ENCODE data around the gene PTPN4.

The PTPN4 gene

GRCh38 chr2:119731983-119732382, 27.7 kb upstream of the PTPN4 start:
- DNase-seq (ENCODE audit: low read depth in 2 of 2): no peak

DNA sequence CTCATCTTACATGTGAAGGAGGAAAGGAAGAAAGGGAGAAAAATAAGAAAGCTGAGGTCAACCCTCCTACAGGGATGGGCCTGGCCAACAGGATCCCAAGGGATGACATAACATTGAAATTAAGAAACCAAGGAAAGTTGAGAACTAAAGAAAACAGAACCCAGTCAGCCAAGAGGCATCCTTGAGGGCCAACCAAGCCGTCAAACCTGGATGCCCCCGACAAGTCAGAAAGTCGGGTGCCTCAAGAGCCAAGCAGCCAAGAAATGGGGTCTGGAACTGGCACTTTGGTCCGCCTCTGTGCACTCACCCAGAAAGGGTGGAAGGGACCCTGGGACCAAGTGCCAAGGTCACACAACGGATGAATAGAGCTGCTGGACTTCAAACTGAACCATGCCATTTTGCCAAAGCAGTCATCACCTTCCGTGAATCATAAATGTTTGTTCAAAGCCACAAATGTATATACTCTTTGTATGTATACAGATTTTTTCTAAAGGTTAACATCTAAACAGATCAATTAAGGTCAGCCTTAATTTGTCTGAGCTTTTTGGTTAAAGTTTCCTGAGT, 27.0 kb upstream of the PTPN4 start:
- no peak for DNase-seq (ENCODE audit: low read depth in 2 of 2)

GRCh38 chr2:119734047-119734446, 25.7 kb upstream of the PTPN4 start:
- DNase-seq (ENCODE audit: low read depth in 2 of 2): no peak

DNA sequence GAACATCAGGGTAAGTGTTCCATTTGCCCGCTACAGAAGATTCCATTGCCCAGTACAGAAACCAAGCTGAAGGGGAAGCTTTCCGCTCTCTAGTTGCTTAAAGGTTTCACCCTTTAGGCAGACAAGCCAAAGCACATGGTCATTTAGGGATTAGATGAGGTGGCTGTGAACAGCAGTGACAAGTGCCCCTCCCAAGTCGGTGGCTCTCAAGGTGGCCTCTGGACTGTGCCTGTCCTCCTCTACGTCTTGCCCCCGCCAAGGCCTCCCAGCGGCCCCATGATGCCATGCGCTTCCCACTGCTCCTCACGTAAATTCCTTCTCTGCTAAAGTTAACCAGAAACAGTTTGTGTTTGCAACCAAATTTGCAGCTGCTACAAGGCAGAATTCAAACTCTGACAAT, 24.2 kb upstream of the PTPN4 start:
- no peak for DNase-seq (ENCODE audit: low read depth in 2 of 2)

DNA sequence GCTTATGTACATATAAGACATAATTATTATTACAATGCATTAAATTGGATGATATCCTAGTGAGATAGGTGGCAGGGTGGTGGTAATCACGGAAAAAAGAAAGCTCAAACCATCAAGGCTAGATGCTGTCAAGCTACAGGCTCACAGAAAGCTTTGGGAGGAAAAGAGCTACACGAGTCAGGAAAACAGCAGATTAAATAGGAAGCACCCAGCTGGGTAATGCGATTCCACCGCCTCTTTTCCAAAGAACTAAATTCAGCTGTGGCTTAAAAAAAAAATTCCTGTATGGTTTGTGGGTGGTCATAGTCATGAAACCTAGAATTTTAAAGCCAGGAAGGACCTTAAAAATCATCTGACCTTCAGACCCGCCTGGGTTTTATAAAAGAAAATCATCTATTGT, 23.7 kb upstream of the PTPN4 start:
- no peak for DNase-seq (ENCODE audit: low read depth in 2 of 2)

DNA sequence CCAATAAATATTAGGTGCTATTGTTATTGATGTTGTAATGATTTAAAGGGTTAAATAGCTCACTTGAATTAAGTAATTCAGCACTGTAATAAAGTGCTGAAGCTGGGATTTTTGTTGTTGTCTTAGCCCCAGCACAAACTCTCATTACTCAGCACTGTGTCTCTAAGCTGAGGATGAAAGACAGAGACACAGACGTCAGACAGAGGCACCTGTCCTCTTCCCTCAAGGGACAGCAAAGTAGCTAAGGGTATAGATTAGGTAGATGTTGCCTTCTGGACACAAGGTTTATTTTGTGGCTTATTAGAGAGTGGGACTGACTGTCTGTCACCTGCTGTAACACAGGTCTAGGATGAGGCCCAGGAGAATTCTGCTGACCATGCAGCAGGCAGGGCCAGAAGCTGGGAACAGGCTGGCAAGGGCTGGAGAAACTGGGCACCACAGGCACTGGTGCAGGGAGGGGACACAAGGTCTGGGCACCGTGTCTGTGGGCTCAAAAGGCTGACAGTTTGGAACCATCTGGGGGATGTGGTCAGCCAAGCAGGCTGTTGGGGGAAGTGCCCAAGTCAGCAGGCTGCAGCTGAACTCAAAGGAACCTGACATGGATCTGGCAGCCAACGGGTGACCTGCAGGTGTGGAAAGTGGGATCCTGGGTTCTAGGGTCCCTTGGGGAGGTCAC, 20.0 kb upstream of the PTPN4 start:
- no peak for DNase-seq (ENCODE audit: low read depth in 2 of 2)

DNA sequence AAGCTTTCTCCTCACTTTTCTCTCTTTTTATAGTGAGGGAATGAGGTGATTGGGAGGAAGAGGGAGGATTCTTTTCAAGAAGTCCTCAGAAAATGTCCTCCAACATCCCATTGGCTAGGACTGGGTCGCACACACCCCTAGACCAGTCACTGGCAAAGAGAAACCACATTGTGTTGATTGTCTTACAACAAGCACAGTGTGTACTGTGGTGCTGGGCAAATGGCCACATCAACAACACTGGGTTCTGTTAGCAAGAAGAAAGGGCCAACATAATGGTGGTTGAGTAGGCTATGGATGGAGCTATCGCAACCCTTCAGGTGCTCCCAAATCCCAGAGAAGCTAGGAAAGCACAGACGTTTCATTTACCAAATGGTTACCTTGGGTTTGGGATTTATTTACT, 18.7 kb upstream of the PTPN4 start:
- DNase-seq (ENCODE audit: low read depth in 2 of 2): no peak

- no peak for DNase-seq (ENCODE audit: low read depth in 2 of 2)
Measured at GRCh38 chr2:119741868-119742267, 17.9 kb upstream of the PTPN4 start.

DNA sequence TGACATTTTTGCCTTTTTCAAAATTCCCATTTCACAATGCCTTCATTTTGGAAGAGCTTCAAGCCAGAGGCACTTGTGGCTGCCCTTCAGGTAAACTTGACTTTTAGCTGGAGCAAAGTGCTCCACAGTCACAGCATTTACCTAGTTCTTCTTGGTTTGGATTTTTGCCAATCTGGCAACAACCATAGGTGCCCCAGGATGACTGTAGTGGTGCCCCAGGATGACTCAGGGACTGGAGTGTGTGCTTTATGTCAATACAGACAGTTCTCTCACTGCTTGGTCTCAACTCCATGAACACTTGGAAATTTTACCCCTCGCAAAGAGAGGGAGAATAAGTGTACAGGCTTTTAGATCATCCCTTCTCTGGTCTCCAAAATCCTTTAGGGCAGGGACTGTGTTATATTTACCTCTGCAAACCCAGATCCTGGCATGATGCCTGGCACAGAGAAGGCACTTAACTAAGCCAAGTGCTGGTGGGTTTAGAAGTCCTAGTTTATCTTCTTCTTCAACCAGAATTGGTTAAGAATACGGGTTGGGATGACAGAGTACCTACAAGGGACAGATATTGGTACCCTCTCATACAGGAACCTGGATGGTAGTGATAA, 15.3 kb upstream of the PTPN4 start:
- DNase-seq (ENCODE audit: low read depth in 2 of 2): no peak

- no peak for DNase-seq (ENCODE audit: low read depth in 2 of 2)
Measured at GRCh38 chr2:119745566-119745965, 14.2 kb upstream of the PTPN4 start.

- no peak for DNase-seq (ENCODE audit: low read depth in 2 of 2)
Measured at GRCh38 chr2:119746836-119747686, 12.7 kb upstream of the PTPN4 start.

DNA sequence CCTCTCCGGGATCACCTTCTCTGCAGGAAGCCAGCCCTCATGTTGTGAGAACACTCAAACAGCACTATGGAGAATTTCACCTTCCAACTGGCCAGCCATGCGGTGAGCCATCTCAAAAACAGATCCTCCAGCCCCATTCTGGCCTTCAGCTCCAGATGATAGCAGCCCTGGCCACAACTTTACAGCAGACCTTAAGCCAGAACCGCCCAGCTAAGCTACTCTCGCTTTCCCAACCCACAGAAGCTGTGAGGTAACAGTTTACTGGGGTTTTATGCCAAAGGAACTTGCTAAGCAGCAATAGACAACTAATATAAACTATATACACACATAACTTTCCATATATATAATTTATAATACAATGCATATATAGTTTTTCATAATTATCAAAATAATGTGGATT, 11.6 kb upstream of the PTPN4 start:
- DNase-seq (ENCODE audit: low read depth in 2 of 2): no peak

GRCh38 chr2:119749477-119750012, 10.2 kb upstream of the PTPN4 start:
- DNase-seq (ENCODE audit: low read depth in 2 of 2): no peak

- no peak for DNase-seq (ENCODE audit: low read depth in 2 of 2)
Measured at GRCh38 chr2:119751706-119752105, 8.0 kb upstream of the PTPN4 start.

DNA sequence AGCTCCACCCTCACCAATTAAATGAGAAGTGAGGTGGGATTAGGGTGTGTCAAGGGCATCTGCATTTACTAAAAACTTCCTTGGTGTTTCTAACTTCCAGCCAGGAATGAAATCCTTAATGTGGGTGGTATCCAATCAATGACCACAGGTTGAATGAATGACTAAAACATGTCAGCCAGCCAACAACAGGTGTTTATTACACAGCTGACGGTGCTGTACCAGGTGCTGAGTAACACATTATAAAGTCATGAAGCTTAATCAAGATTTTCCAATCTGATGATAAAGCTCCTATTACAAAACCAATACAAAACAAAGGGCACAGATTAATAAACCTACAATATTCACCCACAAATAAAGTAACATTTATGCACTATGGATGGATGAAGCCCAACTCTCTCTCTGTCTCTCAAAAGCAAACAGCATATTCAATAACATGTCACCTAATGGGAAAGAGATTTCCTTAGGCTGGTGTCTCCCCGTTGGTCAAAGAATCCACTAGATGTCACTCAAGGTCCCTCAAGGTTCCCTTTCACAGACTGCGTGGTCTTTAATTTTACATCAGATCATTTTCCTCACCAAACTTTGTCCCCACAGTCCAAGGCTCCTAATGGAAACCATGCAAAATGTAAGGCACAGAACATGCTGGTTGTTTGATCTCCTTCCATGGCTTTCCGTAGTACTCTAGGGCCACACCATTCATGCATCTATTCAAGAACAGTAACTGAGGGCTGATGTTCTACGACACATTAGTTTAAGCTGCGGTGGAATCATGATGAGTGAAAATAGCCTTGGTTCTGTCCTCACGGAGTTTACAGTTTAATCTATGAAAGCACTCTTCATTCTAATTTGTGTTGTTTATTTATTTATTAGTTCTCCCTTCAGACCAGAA, 6.4 kb upstream of the PTPN4 start:
- DNase-seq (ENCODE audit: low read depth in 2 of 2): no peak

GRCh38 chr2:119753930-119754321, 5.8 kb upstream of the PTPN4 start:
- DNase-seq (ENCODE audit: low read depth in 2 of 2): no peak

DNA sequence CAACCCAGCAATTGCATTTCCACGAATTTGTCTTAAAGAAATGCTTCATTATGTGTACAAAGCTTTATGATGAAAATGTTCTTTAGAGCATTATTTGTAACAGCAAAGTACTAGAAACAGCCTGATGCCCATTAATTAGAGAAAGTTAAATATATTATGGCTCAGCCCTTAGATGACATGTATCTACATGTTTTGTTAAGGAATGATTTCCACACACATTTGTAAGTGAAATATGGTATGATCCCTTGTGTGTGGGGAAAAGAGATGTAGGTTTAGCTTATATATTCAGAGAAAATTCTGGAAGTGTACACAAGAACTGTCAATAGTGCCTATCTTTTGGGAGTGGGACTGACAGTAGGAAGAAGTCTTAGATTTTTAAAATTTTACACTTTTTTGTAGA, 3.8 kb upstream of the PTPN4 start:
- DNase-seq (ENCODE audit: low read depth in 2 of 2): no peak

GRCh38 chr2:119756837-119757236, 2.9 kb upstream of the PTPN4 start:
- peak; percentile 17 to 26 for DNase-seq (ENCODE audit: low read depth in 2 of 2)

DNA sequence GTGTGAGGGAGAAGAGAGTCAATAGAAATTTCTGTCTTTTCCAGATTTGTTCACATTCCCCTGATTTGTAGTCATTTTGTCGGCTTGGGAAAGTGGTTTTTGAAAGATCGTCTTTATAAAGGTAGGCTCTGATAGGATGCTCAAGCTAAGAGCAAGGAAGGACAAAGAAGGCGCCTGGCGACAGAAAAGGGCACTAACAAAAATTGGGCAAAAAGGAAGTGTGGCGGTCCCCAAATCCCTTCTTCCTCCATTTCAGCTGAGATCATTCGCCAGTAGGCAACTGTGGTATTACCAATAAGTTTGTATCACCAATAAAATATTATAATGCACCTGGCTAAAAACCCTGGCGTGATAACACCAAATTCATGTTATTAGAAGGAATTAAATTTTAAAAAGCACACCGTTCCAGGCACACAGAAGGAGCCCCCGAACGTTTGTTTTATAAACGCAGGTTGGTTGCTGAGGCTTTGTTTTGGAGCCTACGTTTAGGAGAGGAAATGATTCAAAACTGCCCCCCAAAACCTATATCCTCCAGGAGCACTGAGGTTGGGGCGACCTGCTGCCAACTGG, 756 bp upstream of the PTPN4 start:
- DNase-seq (ENCODE audit: low read depth in 2 of 2): no peak

- peak in 1 of 2 experiments; percentile 14 for DNase-seq (ENCODE audit: low read depth in 2 of 2)
Measured at GRCh38 chr2:119760237-119760955, 674 bp downstream of the PTPN4 start.

Data from stimulated activated CD4-positive, alpha-beta T cell treated with anti-CD3 and anti-CD28 coated beads, Interleukin-12 subunit alpha, Interleukin-12 subunit beta, amount 100 ng/mL, for 24 hours (primary cell).